GM12878 (cell line): Measurements from ENCODE around the gene ABHD12B. TPM values are rescaled to one million over a fixed set of nuclear protein-coding genes. Genes with fewer than 3 reads are reported as not detected.

Experiments
- ATAC-seq: fragments of 200-7000 bp; cut with Tn5 transposase; 3 replicates; pipeline ENCODE4 v1.9.1; 2020; ENCODE audit warnings: mild to moderate bottlenecking, moderate library complexity
- BruUV-seq: library from RNA; stranded (reverse); fragments of 400-500 nt; replicated peaks from 2 replicates; lab custom pipeline; 2021; lab: Mats Ljungman, UMichigan
- CTCF ChIA-PET: fragments of 300-600 bp; sonication (Branson Sonifier 250); formaldehyde crosslinking; extraction: SDS; loops from one replicate; lab custom pipeline; 2021; ENCODE audit warnings: inconsistent platforms; lab: Yijun Ruan, JAX
- POLR2A ChIA-PET: fragments of 350-600 bp; formaldehyde crosslinking; extraction: SDS; loops from one replicate; lab custom pipeline; 2021; ENCODE audit warnings: inconsistent platforms; lab: Charles Lee
- RAD21 ChIA-PET: fragments of 300-600 bp; sonication (Branson Sonifier 250); formaldehyde crosslinking; loops from one replicate; lab custom pipeline; 2023; ENCODE audit warnings: antibody characterized with exemption; ENCODE audit not compliant: unreplicated experiment; lab: Charles Lee
- SMC1A ChIA-PET: fragments of 300-600 bp; sonication (Branson Sonifier 250); formaldehyde crosslinking; loops from one replicate; lab custom pipeline; 2023; ENCODE audit not compliant: unreplicated experiment, uncharacterized antibody; lab: Charles Lee
- DNase-seq: peaks from one replicate; pipeline ENCODE4 v3.0.0-alpha.2; 2011; ENCODE audit warnings: low read depth, low spot score
- FAIRE-seq: peaks from 3 replicates; lab custom pipeline; 2011; peaks lifted over from hg19 to GRCh38; lab: Jason Lieb, UNC
- H2AFZ ChIP-seq: 2 replicates; pipeline ENCODE4 v1.6.0; 2011; ENCODE audit warnings: low read depth, low read length, control low read depth; ENCODE audit not compliant: control insufficient read depth
- H3K27ac ChIP-seq: 2 replicates; pipeline ENCODE4 v1.5.1; 2011; ENCODE audit warnings: control low read depth; ENCODE audit not compliant: control insufficient read depth, insufficient read depth
- H3K27me3 ChIP-seq, 2 experiments: replicated peaks in 1 of 2; 2 replicates each; pipeline versions ENCODE4 v1.6.0 to v1.6.1; 2011; ENCODE audit warnings: low read length in 1 of 2; ENCODE audit not compliant: control insufficient read depth in 2 of 2, insufficient read depth in 2 of 2
- H3K36me3 ChIP-seq, 2 experiments: 2 replicates each; pipeline ENCODE4 v1.5.1; 2011; ENCODE audit warnings: low read length in 1 of 2; ENCODE audit not compliant: control insufficient read depth in 2 of 2, insufficient read depth in 2 of 2
- H3K4me1 ChIP-seq: 2 replicates; pipeline ENCODE4 v1.6.1; 2011; ENCODE audit warnings: mild to moderate bottlenecking, low read length, moderate library complexity, mixed read lengths; ENCODE audit not compliant: control insufficient read depth, insufficient read depth
- H3K4me2 ChIP-seq: 2 replicates; pipeline ENCODE4 v1.6.0; 2011; ENCODE audit warnings: control low read depth; ENCODE audit not compliant: control insufficient read depth, insufficient read depth
- H3K4me3 ChIP-seq: fragments of 200-600 bp; sonication (generic); 2 replicates; pipeline ENCODE4 v1.5.1; 2016
- H3K79me2 ChIP-seq: 2 replicates; pipeline ENCODE4 v1.6.0; 2011; ENCODE audit warnings: low read length; ENCODE audit not compliant: control insufficient read depth, insufficient read depth
- H3K9ac ChIP-seq: 2 replicates; pipeline ENCODE4 v1.8.0; 2011; ENCODE audit warnings: low read length, control low read depth, mixed read lengths; ENCODE audit not compliant: control insufficient read depth, insufficient read depth
- H3K9me3 ChIP-seq: replicated peaks from 3 replicates; pipeline ENCODE4 v1.5.1; 2011; ENCODE audit warnings: mild to moderate bottlenecking, low read length; ENCODE audit not compliant: control insufficient read depth, insufficient read depth
- H4K20me1 ChIP-seq: 2 replicates; pipeline ENCODE4 v1.6.0; 2011; ENCODE audit not compliant: control insufficient read depth, insufficient read depth
- ATF7 ChIP-seq: fragments of 450-650 bp; IDR thresholded peaks from 2 replicates; pipeline ENCODE4 v1.6.1; 2016; ENCODE audit warnings: low read depth, mild to moderate bottlenecking
- HDGF ChIP-seq: fragments of 450-650 bp; IDR thresholded peaks from 2 replicates; pipeline ENCODE4 v1.6.1; 2016; ENCODE audit warnings: antibody characterized with exemption
- JUNB ChIP-seq: IDR thresholded peaks from 2 replicates; pipeline ENCODE4 v1.6.1; 2016; ENCODE audit warnings: antibody characterized with exemption, mild to moderate bottlenecking
- LARP7 ChIP-seq: fragments of 450-650 bp; IDR thresholded peaks from 2 replicates; pipeline ENCODE4 v1.6.1; 2017; ENCODE audit warnings: mild to moderate bottlenecking
- MEF2B ChIP-seq: fragments of 450-650 bp; IDR thresholded peaks from 2 replicates; pipeline ENCODE4 v1.6.1; 2018; ENCODE audit warnings: mild to moderate bottlenecking, moderate library complexity; ENCODE audit not compliant: partially characterized antibody, poor library complexity, severe bottlenecking
- MYB ChIP-seq: fragments of 150-350 bp; IDR thresholded peaks from 2 replicates; pipeline ENCODE4 v1.6.1; 2014; ENCODE audit warnings: mild to moderate bottlenecking, low read depth, low read length, borderline replicate concordance
- NBN ChIP-seq: fragments of 450-650 bp; IDR thresholded peaks from 2 replicates; pipeline ENCODE4 v1.6.1; 2016
- PAX5 ChIP-seq: IDR thresholded peaks from 2 replicates; pipeline ENCODE4 v1.6.1; 2011; ENCODE audit warnings: low read depth, low read length, borderline replicate concordance
- POLR2AphosphoS5 ChIP-seq: IDR thresholded peaks from 2 replicates; pipeline ENCODE4 v1.6.1; 2011; ENCODE audit warnings: mild to moderate bottlenecking, low read length, inconsistent platforms
- RAD51 ChIP-seq: fragments of 450-650 bp; IDR thresholded peaks from 2 replicates; pipeline ENCODE4 v1.6.1; 2016; ENCODE audit warnings: moderate library complexity, mild to moderate bottlenecking, inconsistent platforms
- RFX5 ChIP-seq: IDR thresholded peaks from 2 replicates; pipeline ENCODE4 v1.6.1; 2011; ENCODE audit warnings: low read depth, low read length, improper control_type of control experiment
- SMC3 ChIP-seq: IDR thresholded peaks from 2 replicates; pipeline ENCODE4 v1.6.1; 2011; ENCODE audit warnings: low read length, improper control_type of control experiment, borderline replicate concordance
- WGBS: methylation state at CpG from one replicate; pipeline ENCODE4 v1.1.6; 2016; ENCODE audit warnings: low lambda C conversion rate; ENCODE audit not compliant: insufficient replicate concordance, insufficient coverage; ENCODE audit errors: missing lambda C conversion rate; 5-methylcytosine and 5-hydroxymethylcytosine counted together
- in situ Hi-C: fragments of 300-500 bp; cut with MboI; formaldehyde crosslinking; loops from 9 replicates; pipeline ENCODE4 v1.14.3; 2018; ENCODE audit warnings: mixed read lengths
- intact Hi-C: fragments of 100-400 bp; cut with micrococcal nuclease; formaldehyde crosslinking; loops from one replicate; pipeline ENCODE4 v1.14.2; 2022; ENCODE audit not compliant: unreplicated experiment
- polyA plus RNA-seq, 11 experiments: library from polyadenylated mRNA; depleted of rRNA in 4 of 11; unstranded in 6 of 11; stranded (reverse) in 5 of 11; fragments of >200 nt; fragmentation: Nextera tagmentation in 4 of 11; fragmentation: Illumina TruSeq in 1 of 11; extraction: Ambion mirVana in 4 of 11; extraction: Trizol in 1 of 11; gene quantifications; 1 replicate in 1 of 11; 2 replicates in 10 of 11; pipeline versions ENCODE4 v1.2.1 to v1.2.3, GENCODE V29; 2011 to 2016; ENCODE audit warnings: inconsistent platforms in 2 of 11, missing spikeins in 2 of 11, low read depth in 1 of 11
- small RNA-seq: library from RNA; depleted of rRNA; stranded (forward); fragments of <200 nt; gene quantifications from one replicate; pipeline ENCODE3, GENCODE V24; 2014
- total RNA-seq, 4 experiments: library from RNA; depleted of rRNA in 3 of 4; stranded (reverse); fragments of >200 nt in 3 of 4; fragmentation: Illumina TruSeq in 1 of 4; extraction: Trizol in 1 of 4; gene quantifications; 2 replicates each; pipeline versions ENCODE4 v1.2.1 to v1.2.3, GENCODE V29; 2013 to 2021

Gene ABHD12B
- total and polyA plus RNA-seq, 10 of the 15 experiments (the other 5 are each of a cell fraction or from before 2014, with no cell fraction given): not detected

- FAIRE-seq: no peak
- no peak overlapping the region for H3K9ac ChIP-seq
- TF ChIP-seq RFX5 (no peak), NBN (no peak), MEF2B (no peak), POLR2AphosphoS5 (no peak), JUNB (no peak), HDGF (no peak), SMC3 (no peak), ATF7 (no peak), PAX5 (no peak), RAD51 (no peak), MYB (no peak), LARP7 (no peak)
- H3K4me3 ChIP-seq: no peak overlapping the region
- in situ Hi-C loops: no loop called here
- WGBS: 0% methylated on average over 1 of the region's 1 CpG
- ChIA-PET CTCF (interaction anchor here (0.8 to 1.1 kb wide), 2 partner anchors 37 to 266 kb away, joined by 3 to 4 read pairs; no protein-coding TSS in a partner anchor), POLR2A (no interaction called here), SMC1A (interaction anchor here (2.6 kb wide), 1 partner anchor 265 kb away, joined by 9 read pairs; no protein-coding TSS in a partner anchor), RAD21 (no interaction called here)
- H3K27me3 ChIP-seq: no peaks in the 10 kb centered on the region
- intact Hi-C loops: loop anchor here (5.0 kb wide), 1 partner anchor 269 kb away; no protein-coding TSS in a partner anchor
- no peak overlapping the region for H2AFZ ChIP-seq
- H3K36me3 ChIP-seq: no peaks in the 10 kb centered on the region
- H3K4me2 ChIP-seq: no peak overlapping the region
- H3K4me1 ChIP-seq: no peaks in the 10 kb centered on the region
- BruUV-seq: no TSS peak
- no peaks in the 10 kb centered on the region for H4K20me1 ChIP-seq
- H3K9me3 ChIP-seq: no peaks in the 10 kb centered on the region; the same call in 2 of the 3 replicates
- no peak for ATAC-seq
- H3K79me2 ChIP-seq: no peaks in the 10 kb centered on the region
- H3K27ac ChIP-seq: no peak overlapping the region
- DNase-seq: no peak
Observed at GRCh38 chr14:50953502-50953901, 81.6 kb downstream of the ABHD12B start.

Small RNA genes within 50 kb of the gene (small RNA-seq; reads per million reads assigned to genes)
- not detected for gene RF00593

Other genes starting within 250 kb of the ABHD12B start
- 16.9 and 19.9 TPM in 2 replicates for gene SAV1, start 203.7 kb upstream of the ABHD12B start, total RNA-seq (2014; rRNA removed)
- 20.4 and 21.1 TPM in 2 replicates for gene SAV1, start 203.7 kb upstream of the ABHD12B start, total RNA-seq (2014; rRNA removed; fragmentation: Illumina TruSeq; extraction: Trizol)
- gene SAV1, start 203.7 kb upstream of the ABHD12B start, total RNA-seq (2021): 21.1 and 24.9 TPM in 2 replicates
- gene SAV1, start 203.7 kb upstream of the ABHD12B start, polyA plus RNA-seq (2011; rRNA removed): 18.5 and 29.3 TPM in 2 replicates
- 22.3 and 33.3 TPM in 2 replicates for gene SAV1, start 203.7 kb upstream of the ABHD12B start, polyA plus RNA-seq (2014; fragmentation: Illumina TruSeq; extraction: Trizol)
- 10 to 100 TPM; 10.1 to 15.1 TPM for gene SAV1, start 203.7 kb upstream of the ABHD12B start, polyA plus RNA-seq (2014; fragmentation: Nextera tagmentation; extraction: Ambion mirVana)
- gene SAV1, start 203.7 kb upstream of the ABHD12B start, polyA plus RNA-seq (2014; rRNA removed): 17.6 and 20.4 TPM in 2 replicates
- 10 to 100 TPM; 25.1 to 29.1 TPM for gene SAV1, start 203.7 kb upstream of the ABHD12B start, polyA plus RNA-seq (2016; fragmentation: Nextera tagmentation; extraction: Ambion mirVana)
- 92.2 and 103 TPM in 2 replicates for gene NIN, start 40.9 kb upstream of the ABHD12B start, total RNA-seq (2014; rRNA removed)
- gene NIN, start 40.9 kb upstream of the ABHD12B start, total RNA-seq (2014; rRNA removed; fragmentation: Illumina TruSeq; extraction: Trizol): 133 and 138 TPM in 2 replicates
- 134 and 135 TPM in 2 replicates for gene NIN, start 40.9 kb upstream of the ABHD12B start, total RNA-seq (2021)
- 44.0 and 51.2 TPM in 2 replicates for gene NIN, start 40.9 kb upstream of the ABHD12B start, polyA plus RNA-seq (2011; rRNA removed)
- gene NIN, start 40.9 kb upstream of the ABHD12B start, polyA plus RNA-seq (2014; fragmentation: Illumina TruSeq; extraction: Trizol): 101 and 122 TPM in 2 replicates
- gene NIN, start 40.9 kb upstream of the ABHD12B start, polyA plus RNA-seq (2014; fragmentation: Nextera tagmentation; extraction: Ambion mirVana): 10 to 100 TPM; 16.2 to 17.0 TPM
- gene NIN, start 40.9 kb upstream of the ABHD12B start, polyA plus RNA-seq (2014; rRNA removed): 57.5 and 67.6 TPM in 2 replicates
- gene NIN, start 40.9 kb upstream of the ABHD12B start, polyA plus RNA-seq (2016; fragmentation: Nextera tagmentation; extraction: Ambion mirVana): 10 to 100 TPM; 30.5 to 73.1 TPM
- gene PYGL, start 72.4 kb downstream of the ABHD12B start, total RNA-seq (2014; rRNA removed): 1.3 and 1.4 TPM in 2 replicates
- gene PYGL, start 72.4 kb downstream of the ABHD12B start, total RNA-seq (2014; rRNA removed; fragmentation: Illumina TruSeq; extraction: Trizol): 0.55 and 0.76 TPM in 2 replicates
- 1.1 and 1.4 TPM in 2 replicates for gene PYGL, start 72.4 kb downstream of the ABHD12B start, total RNA-seq (2021)
- gene PYGL, start 72.4 kb downstream of the ABHD12B start, polyA plus RNA-seq (2011; rRNA removed): 0.05 and 0.09 TPM in 2 replicates
- gene PYGL, start 72.4 kb downstream of the ABHD12B start, polyA plus RNA-seq (2014; fragmentation: Illumina TruSeq; extraction: Trizol): 0.66 and 2.0 TPM in 2 replicates
- under 1 TPM; 0.43 to 0.88 TPM for gene PYGL, start 72.4 kb downstream of the ABHD12B start, polyA plus RNA-seq (2014; fragmentation: Nextera tagmentation; extraction: Ambion mirVana)
- gene PYGL, start 72.4 kb downstream of the ABHD12B start, polyA plus RNA-seq (2014; rRNA removed): 0.48 and 0.59 TPM in 2 replicates
- gene PYGL, start 72.4 kb downstream of the ABHD12B start, polyA plus RNA-seq (2016; fragmentation: Nextera tagmentation; extraction: Ambion mirVana): 1 to 10 TPM in 1 of 2 experiments, under 1 TPM in 1; 0.82 to 1.3 TPM
- gene TRIM9, start 223.1 kb downstream of the ABHD12B start, total RNA-seq (2014; rRNA removed): 0.11 and 0.22 TPM in 2 replicates
- gene TRIM9, start 223.1 kb downstream of the ABHD12B start, total RNA-seq (2014; rRNA removed; fragmentation: Illumina TruSeq; extraction: Trizol): 0.09 TPM in 2 replicates
- gene TRIM9, start 223.1 kb downstream of the ABHD12B start, total RNA-seq (2021): 0.18 and 0.19 TPM in 2 replicates
- 0.12 and 0.26 TPM in 2 replicates for gene TRIM9, start 223.1 kb downstream of the ABHD12B start, polyA plus RNA-seq (2011; rRNA removed)
- 0.03 and 0.10 TPM in 2 replicates for gene TRIM9, start 223.1 kb downstream of the ABHD12B start, polyA plus RNA-seq (2014; fragmentation: Illumina TruSeq; extraction: Trizol)
- under 1 TPM in 1 of 2 experiments, not detected in 1; 0.04 TPM for gene TRIM9, start 223.1 kb downstream of the ABHD12B start, polyA plus RNA-seq (2014; fragmentation: Nextera tagmentation; extraction: Ambion mirVana)
- 0.12 and 0.20 TPM in 2 replicates for gene TRIM9, start 223.1 kb downstream of the ABHD12B start, polyA plus RNA-seq (2014; rRNA removed)
- gene TRIM9, start 223.1 kb downstream of the ABHD12B start, polyA plus RNA-seq (2016; fragmentation: Nextera tagmentation; extraction: Ambion mirVana): under 1 TPM in 1 of 2 experiments, not detected in 1; 0.05 TPM